ENCODE data around the gene KNDC1.
"Not testable (repeated sequence)": the region's sequence is repeated elsewhere in the genome, so short reads cannot be mapped to it uniquely, and the experiment has no call there.

The KNDC1 gene

GRCh38 chr10:133263674-133264073 is 103.7 kb downstream of the KNDC1 start:
- no peak for DNase-seq (ENCODE audit: low spot score)
- no peak for TF ChIP-seq CTCF (IDR thresholded peaks at IDR 0.05; ENCODE audit: extremely low read depth, missing control alignments)

DNA sequence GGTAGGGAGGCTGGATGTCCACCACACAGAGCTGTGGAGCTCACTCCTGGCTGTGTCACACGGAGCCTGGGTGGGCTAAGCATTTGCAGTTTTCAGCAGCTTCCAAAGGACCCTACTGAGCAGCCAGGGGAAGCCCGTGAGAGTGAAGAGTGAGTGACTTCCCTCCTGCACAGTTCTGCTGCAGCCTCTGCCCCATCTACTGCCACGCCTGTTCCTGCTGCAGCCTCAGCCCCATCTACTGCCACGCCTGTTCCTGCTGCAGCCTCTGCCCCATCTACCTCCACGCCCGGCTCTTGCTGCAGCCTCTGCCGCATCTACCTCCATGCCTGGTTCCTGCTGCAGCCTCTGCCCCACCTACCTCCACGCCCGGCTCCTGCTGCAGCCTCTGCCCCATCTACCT is 104.4 kb downstream of the KNDC1 start:
- no peak for TF ChIP-seq CTCF (IDR thresholded peaks at IDR 0.05; ENCODE audit: extremely low read depth, missing control alignments)
- no peak for DNase-seq (ENCODE audit: low spot score)

- not testable (repeated sequence) for DNase-seq (ENCODE audit: low spot score)
Measured at GRCh38 chr10:133265052-133265451, 105.0 kb downstream of the KNDC1 start.

DNA sequence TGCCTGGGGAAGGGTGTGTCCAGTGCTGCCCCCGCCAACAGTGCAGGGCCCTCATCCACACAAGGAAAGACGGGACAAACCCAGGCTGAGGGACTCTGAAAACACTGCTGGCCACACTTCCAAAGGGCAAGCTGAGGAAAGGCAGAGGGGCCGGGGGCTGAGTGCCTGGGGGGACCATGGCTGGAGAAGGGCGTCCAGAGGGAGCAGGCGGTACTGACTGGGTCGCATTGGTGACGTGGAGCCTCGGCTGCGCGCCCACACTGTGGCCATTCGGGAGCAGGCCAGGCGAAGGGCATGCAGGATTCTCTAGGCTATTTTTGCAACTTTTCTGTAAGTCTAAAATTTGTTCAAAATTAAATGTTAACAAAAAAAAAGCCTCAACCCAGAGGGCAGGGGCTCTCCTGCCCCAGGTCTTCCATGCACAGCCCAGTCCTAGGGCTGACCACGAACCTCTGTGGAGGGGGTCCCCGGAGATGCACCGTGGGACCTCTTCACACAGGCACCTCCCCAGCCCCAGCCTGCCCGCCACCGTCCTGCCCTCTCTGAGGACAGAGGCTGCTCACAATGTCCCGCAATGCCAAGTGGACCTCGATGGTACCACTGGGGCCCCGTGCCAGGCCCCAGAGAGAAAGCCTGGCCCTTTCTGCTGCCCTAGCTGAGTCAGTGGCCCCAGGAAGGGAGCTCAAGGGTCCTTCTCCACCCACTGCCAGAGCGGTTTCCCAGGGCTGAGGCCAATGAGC is 106.2 kb downstream of the KNDC1 start:
- TF ChIP-seq CTCF (IDR thresholded peaks at IDR 0.05; ENCODE audit: extremely low read depth, missing control alignments): no peak
- DNase-seq (ENCODE audit: low spot score): no peak

GRCh38 chr10:133267293-133267692 is 107.3 kb downstream of the KNDC1 start:
- DNase-seq (ENCODE audit: low spot score): no peak
- TF ChIP-seq CTCF (IDR thresholded peaks at IDR 0.05; ENCODE audit: extremely low read depth, missing control alignments): no peak

GRCh38 chr10:133267829-133268228 is 107.8 kb downstream of the KNDC1 start:
- TF ChIP-seq CTCF (IDR thresholded peaks at IDR 0.05; ENCODE audit: extremely low read depth, missing control alignments): no peak

DNA sequence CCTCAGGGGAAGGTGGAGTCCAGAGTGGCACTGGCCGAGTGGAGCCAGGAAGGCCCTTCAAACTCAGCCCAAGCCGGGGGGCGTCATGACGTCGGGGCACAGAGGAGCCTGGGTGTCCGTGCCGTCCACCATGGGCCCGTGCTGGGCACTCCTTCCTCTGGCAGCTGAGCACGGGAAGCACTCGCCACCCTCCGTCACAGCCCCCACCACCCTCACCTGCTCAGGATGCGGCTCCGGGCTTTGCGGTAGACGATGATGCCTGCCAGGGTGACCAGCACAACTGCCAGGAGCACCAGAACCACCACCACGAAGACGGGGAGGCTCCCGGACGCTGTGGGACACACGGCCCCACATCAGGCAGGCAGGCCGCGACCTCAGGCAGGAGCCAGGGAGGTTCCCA is 108.5 kb downstream of the KNDC1 start:
- no peak for TF ChIP-seq CTCF (IDR thresholded peaks at IDR 0.05; ENCODE audit: extremely low read depth, missing control alignments)
- DNase-seq (ENCODE audit: low spot score): no peak

More at GRCh38 chr10:133267829-133268228, 107.8 kb downstream of the KNDC1 start:
- no peak for DNase-seq (ENCODE audit: low spot score)

DNA sequence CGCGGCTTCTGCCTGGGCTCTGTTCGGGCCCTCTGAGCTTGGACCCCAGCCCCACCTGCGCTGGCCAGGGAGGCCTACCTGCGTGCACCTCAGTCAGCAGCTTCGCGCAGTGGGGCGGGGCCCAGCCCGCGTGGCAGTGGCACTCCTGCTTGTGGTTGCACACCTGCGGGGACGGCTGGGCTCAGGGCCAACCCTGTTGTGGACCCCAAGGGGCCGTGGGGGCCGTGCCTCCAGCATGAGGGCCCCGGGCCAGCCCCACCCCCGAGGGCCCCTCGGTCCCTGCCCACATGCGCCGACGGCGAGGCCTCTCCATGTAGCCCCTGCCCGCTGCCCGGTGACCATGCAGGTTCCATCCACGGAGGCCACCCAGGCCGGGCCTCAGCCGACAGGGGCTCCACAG is 109.3 kb downstream of the KNDC1 start:
- DNase-seq (ENCODE audit: low spot score): no peak
- no peak for TF ChIP-seq CTCF (IDR thresholded peaks at IDR 0.05; ENCODE audit: extremely low read depth, missing control alignments)
